Medulla oblongata (tissue), 1 donor: Measurements from ENCODE around the gene PRSS16.
"Not testable (repeated sequence)": the region's sequence is repeated elsewhere in the genome, so short reads cannot be mapped to it uniquely, and the experiment has no call there.

Source experiments
- DNase-seq: peaks from one replicate; pipeline ENCODE4 v3.0.0-alpha.2; 2015; ENCODE audit errors: extremely low spot score

PRSS16 gene

GRCh38 chr6:27242589-27243265 is 4.8 kb upstream of the PRSS16 start:
- no peak for DNase-seq

GRCh38 chr6:27248783-27249182 is 1.3 kb downstream of the PRSS16 start:
- DNase-seq = no peak

- DNase-seq = no peak
Observed at GRCh38 chr6:27250277-27251111, 3.0 kb downstream of the PRSS16 start.

- DNase-seq = no peak
Observed at GRCh38 chr6:27251112-27251605, 3.7 kb downstream of the PRSS16 start.

GRCh38 chr6:27251606-27252251 is 4.2 kb downstream of the PRSS16 start:
- DNase-seq = no peak

GRCh38 chr6:27254566-27254965 is 7.1 kb downstream of the PRSS16 start:
- DNase-seq = no peak

GRCh38 chr6:27255866-27256265 is 8.4 kb downstream of the PRSS16 start:
- DNase-seq = no peak

GRCh38 chr6:27260369-27260768 is 12.9 kb downstream of the PRSS16 start:
- DNase-seq = no peak

- DNase-seq = no peak
Observed at GRCh38 chr6:27260836-27261375, 13.4 kb downstream of the PRSS16 start.

GRCh38 chr6:27263886-27264285 is 16.4 kb downstream of the PRSS16 start:
- DNase-seq = no peak

- DNase-seq = not testable (repeated sequence)
Observed at GRCh38 chr6:27267003-27267402, 19.5 kb downstream of the PRSS16 start.

- no peak for DNase-seq
Observed at GRCh38 chr6:27267857-27268434, 20.4 kb downstream of the PRSS16 start.

GRCh38 chr6:27268803-27269202 is 21.3 kb downstream of the PRSS16 start:
- no peak for DNase-seq

GRCh38 chr6:27273783-27274182 is 26.3 kb downstream of the PRSS16 start:
- DNase-seq = no peak

GRCh38 chr6:27275025-27275956 is 27.8 kb downstream of the PRSS16 start:
- no peak for DNase-seq

GRCh38 chr6:27279513-27280063 is 32.1 kb downstream of the PRSS16 start:
- DNase-seq = no peak

GRCh38 chr6:27280064-27280539 is 32.6 kb downstream of the PRSS16 start:
- DNase-seq = no peak

GRCh38 chr6:27280540-27281000 is 33.1 kb downstream of the PRSS16 start:
- no peak for DNase-seq

- DNase-seq = no peak
Observed at GRCh38 chr6:27281105-27281539, 33.6 kb downstream of the PRSS16 start.

- no peak for DNase-seq
Observed at GRCh38 chr6:27281569-27281968, 34.1 kb downstream of the PRSS16 start.
